GM06990 (cell line): Measurements from ENCODE around the gene CTDP1.

Source experiments
- DNase-seq: peaks from one replicate; pipeline ENCODE4 v3.0.0-alpha.2; 2011; ENCODE audit not compliant: insufficient read length; ENCODE audit errors: extremely low read depth
- H3K27me3 ChIP-seq: replicated peaks from 2 replicates; pipeline ENCODE4 v1.6.0; 2011; ENCODE audit warnings: low read length; ENCODE audit not compliant: control insufficient read depth, insufficient read depth
- H3K36me3 ChIP-seq: 2 replicates; pipeline ENCODE4 v1.5.1; 2011; ENCODE audit warnings: low read length; ENCODE audit not compliant: control insufficient read depth, insufficient read depth
- H3K4me3 ChIP-seq: replicated peaks from 2 replicates; pipeline ENCODE4 v1.5.1; 2011; ENCODE audit warnings: low read depth, mild to moderate bottlenecking, control low read depth, low read length
- CTCF ChIP-seq: IDR thresholded peaks from 2 replicates; pipeline ENCODE4 v1.5.1; 2011; ENCODE audit warnings: low read length, control low read depth, mild to moderate bottlenecking, inconsistent platforms; ENCODE audit not compliant: insufficient read depth, poor library complexity, severe bottlenecking

Gene CTDP1

GRCh38 chr18:79775441-79776221, 96.0 kb downstream of the CTDP1 start:
- no peak for TF ChIP-seq CTCF
- H3K36me3 ChIP-seq, result no peaks in the 10 kb centered on the region
- no peak for DNase-seq
- no peak overlapping the region for H3K4me3 ChIP-seq
- no peaks in the 10 kb centered on the region for H3K27me3 ChIP-seq

GRCh38 chr18:79776674-79777073, 97.1 kb downstream of the CTDP1 start:
- no peak for DNase-seq
- Histone ChIP-seq H3K4me3 (no peak overlapping the region), H3K36me3 (no peaks in the 10 kb centered on the region), H3K27me3 (no peaks in the 10 kb centered on the region)
- no peak for TF ChIP-seq CTCF

GRCh38 chr18:79778291-79778791, 98.7 kb downstream of the CTDP1 start:
- DNase-seq, result no peak
- no peak for TF ChIP-seq CTCF
- H3K27me3 ChIP-seq, result no peaks in the 10 kb centered on the region

GRCh38 chr18:79779021-79779699, 99.6 kb downstream of the CTDP1 start:
- H3K36me3 ChIP-seq, result no peaks in the 10 kb centered on the region
- TF ChIP-seq CTCF, result no peak
- no peak for DNase-seq
- no peak overlapping the region for H3K4me3 ChIP-seq
- H3K27me3 ChIP-seq, result no peaks in the 10 kb centered on the region

More at GRCh38 chr18:79778291-79778791, 98.7 kb downstream of the CTDP1 start:
- Histone ChIP-seq H3K36me3 (no peaks in the 10 kb centered on the region), H3K4me3 (no peak overlapping the region)

- no peak for TF ChIP-seq CTCF
- Histone ChIP-seq H3K4me3 (no peak overlapping the region), H3K27me3 (no peaks in the 10 kb centered on the region), H3K36me3 (no peaks in the 10 kb centered on the region)
- no peak for DNase-seq
Measured at GRCh38 chr18:79779700-79780190, 100.1 kb downstream of the CTDP1 start.
